Activated CD4-positive, alpha-beta T cell treated with anti-CD3 and anti-CD28 coated beads for 4 hours (primary cell): ENCODE results near the gene GTF2F2.
"Not testable (repeated sequence)": the region's sequence is repeated elsewhere in the genome, so short reads cannot be mapped to it uniquely, and the experiment has no call there.

Experiments
- DNase-seq, 2 donors: peaks; one replicate each; pipeline ENCODE4 v3.0.0-alpha.2; 2020

Gene GTF2F2

GRCh38 chr13:45219123-45219891 lies 99.0 kb downstream of the GTF2F2 start:
- no peak for DNase-seq

GRCh38 chr13:45219938-45220375 lies 99.6 kb downstream of the GTF2F2 start:
- no peak for DNase-seq

GRCh38 chr13:45220403-45220802 lies 100.1 kb downstream of the GTF2F2 start:
- no peak for DNase-seq

- no peak for DNase-seq
Observed at GRCh38 chr13:45222516-45222915, 102.2 kb downstream of the GTF2F2 start.

GRCh38 chr13:45222919-45223318 lies 102.6 kb downstream of the GTF2F2 start:
- DNase-seq = no peak

GRCh38 chr13:45224176-45224575 lies 103.9 kb downstream of the GTF2F2 start:
- no peak for DNase-seq

GRCh38 chr13:45225370-45225769 lies 105.1 kb downstream of the GTF2F2 start:
- DNase-seq = no peak

- no peak for DNase-seq
Observed at GRCh38 chr13:45226024-45226423, 105.7 kb downstream of the GTF2F2 start.

- DNase-seq = no peak
Observed at GRCh38 chr13:45228002-45228401, 107.7 kb downstream of the GTF2F2 start.

- no peak for DNase-seq
Observed at GRCh38 chr13:45229172-45229571, 108.9 kb downstream of the GTF2F2 start.

GRCh38 chr13:45231305-45231704 lies 111.0 kb downstream of the GTF2F2 start:
- no peak for DNase-seq

GRCh38 chr13:45231722-45232121 lies 111.4 kb downstream of the GTF2F2 start:
- no peak for DNase-seq

GRCh38 chr13:45232591-45232990 lies 112.3 kb downstream of the GTF2F2 start:
- DNase-seq = no peak

- no peak for DNase-seq
Observed at GRCh38 chr13:45238945-45239795, 118.9 kb downstream of the GTF2F2 start.

- DNase-seq = no peak
Observed at GRCh38 chr13:45240143-45240542, 119.8 kb downstream of the GTF2F2 start.

- DNase-seq = no peak
Observed at GRCh38 chr13:45242070-45242469, 121.8 kb downstream of the GTF2F2 start.

- DNase-seq = no peak
Observed at GRCh38 chr13:45242524-45242923, 122.2 kb downstream of the GTF2F2 start.

- no peak for DNase-seq
Observed at GRCh38 chr13:45243077-45243476, 122.8 kb downstream of the GTF2F2 start.

- not testable (repeated sequence) for DNase-seq
Observed at GRCh38 chr13:45244736-45245135, 124.4 kb downstream of the GTF2F2 start.

GRCh38 chr13:45249662-45250061 lies 129.4 kb downstream of the GTF2F2 start:
- no peak for DNase-seq

GRCh38 chr13:45254396-45254795 lies 134.1 kb downstream of the GTF2F2 start:
- no peak for DNase-seq

- no peak for DNase-seq
Observed at GRCh38 chr13:45255247-45255987, 135.1 kb downstream of the GTF2F2 start.

- no peak for DNase-seq
Observed at GRCh38 chr13:45256254-45256653, 135.9 kb downstream of the GTF2F2 start.
